K562 (cell line): ENCODE data around the gene DYRK1A. TPM values are rescaled to one million over a fixed set of nuclear protein-coding genes. Genes with fewer than 3 reads are reported as not detected.

ENCODE experiments used
- ATF4 ChIP-seq: fragments of 450-650 bp; formaldehyde crosslinking; IDR thresholded peaks from 2 replicates; pipeline ENCODE4 v1.4.0; 2022; ENCODE audit warnings: mild to moderate bottlenecking, moderate library complexity
- DPF2 ChIP-seq: fragments of 450-650 bp; IDR thresholded peaks from 2 replicates; pipeline ENCODE4 v1.6.1; 2016
- FOXK2 ChIP-seq, 2 experiments: fragments of 450-650 bp; IDR thresholded peaks in 1 of 2; conservative IDR thresholded peaks in 1 of 2; 2 replicates each; pipeline ENCODE4 v1.6.1; 2016; ENCODE audit warnings: low read depth in 2 of 2, mild to moderate bottlenecking in 1 of 2
- GTF2E2 ChIP-seq: fragments of 200-800 bp; sonication (Bioruptor generic); IDR thresholded peaks from 2 replicates; pipeline ENCODE4 v1.6.1; 2016; ENCODE audit warnings: missing genetic modification characterization, missing compliant biosample characterization
- IFI16 ChIP-seq: fragments of 250-450 bp; sonication (Bioruptor Pico); IDR thresholded peaks from 2 replicates; pipeline ENCODE4 v2.1.2; 2022; ENCODE audit warnings: mild to moderate bottlenecking, inconsistent platforms
- KDM4B ChIP-seq, 2 experiments: fragments of 450-650 bp in 1 of 2; sonication (generic) in 1 of 2; IDR thresholded peaks; 2 replicates each; pipeline ENCODE4 v1.6.1; 2016 to 2017; ENCODE audit warnings: borderline replicate concordance in 2 of 2, antibody characterized with exemption in 1 of 2, low read depth in 1 of 2, mild to moderate bottlenecking in 1 of 2
- PRDM10 ChIP-seq: fragments of 450-650 bp; IDR thresholded peaks from 2 replicates; pipeline ENCODE4 v1.6.1; 2018; ENCODE audit not compliant: partially characterized antibody
- RFX5 ChIP-seq: IDR thresholded peaks from 2 replicates; pipeline ENCODE4 v1.6.1; 2011; ENCODE audit warnings: low read depth, mild to moderate bottlenecking, improper control_type of control experiment, low read length
- U2AF1 ChIP-seq: fragments of 200-400 bp; formaldehyde crosslinking; optimal IDR thresholded peaks from 2 replicates; pipeline ENCODE3; 2017; ENCODE audit warnings: mild to moderate bottlenecking, low read depth, low read length, moderate library complexity
- ZNF175 ChIP-seq: fragments of 200-800 bp; sonication (Bioruptor generic); IDR thresholded peaks from 2 replicates; pipeline ENCODE4 v1.6.1; 2016; ENCODE audit warnings: low read depth, mild to moderate bottlenecking, missing genetic modification characterization, missing compliant biosample characterization
- ZNF551 ChIP-seq: fragments of 250-450 bp; sonication (Bioruptor Pico); IDR thresholded peaks from 2 replicates; pipeline ENCODE4 v1.5.0; 2021; ENCODE audit warnings: mild to moderate bottlenecking, moderate library complexity
- polyA plus RNA-seq, 8 experiments: library from polyadenylated mRNA; depleted of rRNA in 4 of 8; stranded (reverse) in 5 of 8; unstranded in 3 of 8; fragments of >200 nt; fragmentation: Nextera tagmentation in 2 of 8; fragmentation: Illumina TruSeq in 1 of 8; extraction: Ambion mirVana in 2 of 8; extraction: Trizol in 1 of 8; gene quantifications; 2 replicates each; pipeline versions ENCODE4 v1.2.1 to v1.2.3, GENCODE V29; 2011 to 2014; ENCODE audit warnings: inconsistent platforms in 1 of 8, missing spikeins in 1 of 8
- total RNA-seq, 7 experiments: library from RNA; depleted of rRNA in 6 of 7; stranded (reverse); fragments of >200 nt in 6 of 7; fragmentation: Illumina TruSeq in 2 of 7; extraction: Trizol in 2 of 7; gene quantifications; 2 replicates each; pipeline versions ENCODE4 v1.2.1 to v1.2.3, GENCODE V29; 2011 to 2021; ENCODE audit warnings: low replicate concordance in 1 of 7
- TF ChIP-seq, protein P1 (sequence below), 2 experiments: fragments of 450-650 bp; formaldehyde crosslinking in 1 of 2; IDR thresholded peaks; 2 replicates each; pipeline versions ENCODE4 v1.4.0 to v1.6.1; 2014 to 2020; ENCODE audit warnings: mild to moderate bottlenecking in 2 of 2, borderline replicate concordance in 1 of 2, low read depth in 1 of 2
- TF ChIP-seq, protein P2 (sequence below): fragments of 450-650 bp; conservative IDR thresholded peaks from 2 replicates; pipeline ENCODE4 v1.6.1; 2016; ENCODE audit warnings: missing genetic modification characterization, low read depth, mild to moderate bottlenecking, missing compliant biosample characterization, moderate library complexity

DYRK1A gene
- total and polyA plus RNA-seq, 9 of the 15 experiments (the other 6 are each of a cell fraction or from before 2014, with no cell fraction given): 3.7 to 64.8 (median 42.3) TPM

DNA sequence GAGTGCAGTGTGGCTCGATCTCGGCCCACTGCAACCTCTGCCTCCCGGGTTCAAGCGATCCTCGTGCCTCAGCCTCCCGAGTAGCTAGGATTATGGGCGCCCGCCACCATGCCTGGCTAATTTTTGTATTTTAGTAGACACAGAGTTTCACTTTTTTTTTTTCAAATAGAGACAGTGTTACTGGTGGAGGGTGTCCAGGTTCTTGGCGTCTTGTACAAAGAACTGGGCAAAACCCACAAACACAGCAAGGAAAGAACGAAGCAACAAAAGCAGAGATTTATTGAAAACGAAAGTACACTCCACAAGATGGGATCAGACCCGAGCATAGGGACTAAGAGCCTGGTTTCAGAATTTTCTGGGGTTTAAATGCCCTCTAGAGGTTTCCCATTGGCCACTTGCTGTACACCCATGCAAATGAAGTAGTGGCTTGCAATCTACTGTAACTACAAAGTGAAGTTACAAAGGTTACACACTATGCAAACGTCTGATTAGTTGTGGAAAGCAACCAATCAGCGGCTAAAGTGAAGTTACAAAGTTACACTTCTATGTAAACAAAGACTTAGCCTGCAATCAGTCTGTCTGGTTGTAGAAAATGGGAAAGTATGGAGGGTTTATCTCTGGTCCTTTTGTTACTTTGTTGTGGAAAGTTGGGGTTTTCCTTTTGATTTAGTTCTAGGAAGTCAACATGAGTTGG is 199.1 kb downstream of the DYRK1A start (continued):
- TF ChIP-seq ZNF175 (CRISPR knock-in tag): peak; percentile 85
- no peak for TF ChIP-seq DPF2
- no peak for TF ChIP-seq GTF2E2
- TF ChIP-seq IFI16: no peak
- TF ChIP-seq, protein P1, sequence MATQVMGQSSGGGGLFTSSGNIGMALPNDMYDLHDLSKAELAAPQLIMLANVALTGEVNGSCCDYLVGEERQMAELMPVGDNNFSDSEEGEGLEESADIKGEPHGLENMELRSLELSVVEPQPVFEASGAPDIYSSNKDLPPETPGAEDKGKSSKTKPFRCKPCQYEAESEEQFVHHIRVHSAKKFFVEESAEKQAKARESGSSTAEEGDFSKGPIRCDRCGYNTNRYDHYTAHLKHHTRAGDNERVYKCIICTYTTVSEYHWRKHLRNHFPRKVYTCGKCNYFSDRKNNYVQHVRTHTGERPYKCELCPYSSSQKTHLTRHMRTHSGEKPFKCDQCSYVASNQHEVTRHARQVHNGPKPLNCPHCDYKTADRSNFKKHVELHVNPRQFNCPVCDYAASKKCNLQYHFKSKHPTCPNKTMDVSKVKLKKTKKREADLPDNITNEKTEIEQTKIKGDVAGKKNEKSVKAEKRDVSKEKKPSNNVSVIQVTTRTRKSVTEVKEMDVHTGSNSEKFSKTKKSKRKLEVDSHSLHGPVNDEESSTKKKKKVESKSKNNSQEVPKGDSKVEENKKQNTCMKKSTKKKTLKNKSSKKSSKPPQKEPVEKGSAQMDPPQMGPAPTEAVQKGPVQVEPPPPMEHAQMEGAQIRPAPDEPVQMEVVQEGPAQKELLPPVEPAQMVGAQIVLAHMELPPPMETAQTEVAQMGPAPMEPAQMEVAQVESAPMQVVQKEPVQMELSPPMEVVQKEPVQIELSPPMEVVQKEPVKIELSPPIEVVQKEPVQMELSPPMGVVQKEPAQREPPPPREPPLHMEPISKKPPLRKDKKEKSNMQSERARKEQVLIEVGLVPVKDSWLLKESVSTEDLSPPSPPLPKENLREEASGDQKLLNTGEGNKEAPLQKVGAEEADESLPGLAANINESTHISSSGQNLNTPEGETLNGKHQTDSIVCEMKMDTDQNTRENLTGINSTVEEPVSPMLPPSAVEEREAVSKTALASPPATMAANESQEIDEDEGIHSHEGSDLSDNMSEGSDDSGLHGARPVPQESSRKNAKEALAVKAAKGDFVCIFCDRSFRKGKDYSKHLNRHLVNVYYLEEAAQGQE (IDR thresholded peaks at IDR 0.05; ENCODE audit: borderline replicate concordance): peak; percentile 26; the same call in 1 of the 2 replicates
- TF ChIP-seq, protein P1 (CRISPR knock-in tag; IDR thresholded peaks at IDR 0.05; ENCODE audit: low read depth): no peak
- peak; percentile 66 to 85; a peak in 3 of 4 replicates for TF ChIP-seq FOXK2 (conservative IDR thresholded peaks at IDR 0.05 in 1 of 2, IDR thresholded peaks at IDR 0.05 in 1 of 2; ENCODE audit: low read depth in 2 of 2)
- no peak for TF ChIP-seq KDM4B (IDR thresholded peaks at IDR 0.05; ENCODE audit: borderline replicate concordance in 2 of 2, low read depth in 1 of 2)
- TF ChIP-seq, protein P2, sequence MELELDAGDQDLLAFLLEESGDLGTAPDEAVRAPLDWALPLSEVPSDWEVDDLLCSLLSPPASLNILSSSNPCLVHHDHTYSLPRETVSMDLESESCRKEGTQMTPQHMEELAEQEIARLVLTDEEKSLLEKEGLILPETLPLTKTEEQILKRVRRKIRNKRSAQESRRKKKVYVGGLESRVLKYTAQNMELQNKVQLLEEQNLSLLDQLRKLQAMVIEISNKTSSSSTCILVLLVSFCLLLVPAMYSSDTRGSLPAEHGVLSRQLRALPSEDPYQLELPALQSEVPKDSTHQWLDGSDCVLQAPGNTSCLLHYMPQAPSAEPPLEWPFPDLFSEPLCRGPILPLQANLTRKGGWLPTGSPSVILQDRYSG (tag): no peak
- TF ChIP-seq PRDM10: no peak
- TF ChIP-seq ZNF551 (CRISPR knock-in tag): no peak
- TF ChIP-seq ATF4 (CRISPR knock-in tag): no peak; the same call in 1 of the 2 replicates
- no peak for TF ChIP-seq U2AF1
- TF ChIP-seq RFX5: no peak
